Endothelial cell of umbilical vein (primary cell): ENCODE measurements around the gene NEXN. TPM values are rescaled to one million over a fixed set of nuclear protein-coding genes. Genes with fewer than 3 reads are reported as not detected.

Source experiments
- BruUV-seq: library from RNA; stranded (reverse); fragments of 400-500 nt; replicated peaks from 2 replicates; lab custom pipeline; 2021; lab: Mats Ljungman, UMichigan
- CTCF ChIA-PET: fragments of 300-600, 350-600 bp; sonication (Branson Sonifier 250); formaldehyde crosslinking; loops from one replicate; lab custom pipeline; 2021; ENCODE audit warnings: antibody characterized with exemption, inconsistent platforms; lab: Charles Lee
- POLR2A ChIA-PET: fragments of 300-600, 350-600 bp; sonication (Branson Sonifier 250); formaldehyde crosslinking; loops from one replicate; lab custom pipeline; 2021; ENCODE audit warnings: antibody characterized with exemption, inconsistent platforms; lab: Charles Lee
- DNase-seq: peaks from one replicate; pipeline ENCODE4 v3.0.0-alpha.2; 2011; ENCODE audit warnings: low read depth, low spot score
- FAIRE-seq: peaks from 2 replicates; lab custom pipeline; 2011; peaks lifted over from hg19 to GRCh38; lab: Jason Lieb, UNC
- H2AFZ ChIP-seq: 2 replicates; pipeline ENCODE4 v1.6.0; 2012; ENCODE audit warnings: low read depth, low read length, control low read depth, inconsistent platforms
- H3K27ac ChIP-seq: 2 replicates; pipeline ENCODE4 v1.5.1; 2011; ENCODE audit warnings: low read depth, mild to moderate bottlenecking, control low read depth, low read length, moderate library complexity; ENCODE audit not compliant: insufficient read depth
- H3K27me3 ChIP-seq, 2 experiments: 2 replicates each; pipeline versions ENCODE4 v1.6.0 to v1.6.1; 2011; ENCODE audit warnings: low read length in 2 of 2, mixed read lengths in 1 of 2; ENCODE audit not compliant: control insufficient read depth in 2 of 2, insufficient read depth in 2 of 2
- H3K36me3 ChIP-seq, 2 experiments: 2 replicates in 1 of 2; 3 replicates in 1 of 2; pipeline ENCODE4 v1.5.1; 2011; ENCODE audit warnings: low read length in 2 of 2, mild to moderate bottlenecking in 1 of 2, moderate library complexity in 1 of 2; ENCODE audit not compliant: control insufficient read depth in 2 of 2, insufficient read depth in 2 of 2; ENCODE audit errors: extremely low read depth in 1 of 2
- H3K4me1 ChIP-seq: 3 replicates; pipeline ENCODE4 v1.5.1; 2011; ENCODE audit warnings: mild to moderate bottlenecking, low read length; ENCODE audit not compliant: control insufficient read depth, insufficient read depth; ENCODE audit errors: extremely low read depth
- H3K4me2 ChIP-seq: 2 replicates; pipeline ENCODE4 v1.6.1; 2011; ENCODE audit warnings: low read length, control low read depth, mixed read lengths; ENCODE audit not compliant: insufficient read depth
- H3K4me3 ChIP-seq, 3 experiments: fragments of 200-600 bp in 1 of 3; sonication (generic), shearing (Covaris generic) in 1 of 3; replicated peaks in 1 of 3; 2 replicates each; pipeline ENCODE4 v1.5.1; 2011 to 2016; ENCODE audit warnings: control low read depth in 3 of 3, low read length in 3 of 3, mild to moderate bottlenecking in 2 of 3, inconsistent platforms in 1 of 3, low read depth in 1 of 3, moderate library complexity in 1 of 3; ENCODE audit not compliant: insufficient read depth in 1 of 3
- H3K79me2 ChIP-seq: 2 replicates; pipeline ENCODE4 v1.6.0; 2012; ENCODE audit warnings: low read length, inconsistent platforms; ENCODE audit not compliant: control insufficient read depth, insufficient read depth
- H3K9ac ChIP-seq: replicated peaks from 2 replicates; pipeline ENCODE3; 2011; ENCODE audit warnings: low read length, control low read depth; ENCODE audit not compliant: insufficient read depth; ENCODE audit errors: extremely low read depth
- H3K9me1 ChIP-seq: replicated peaks from 3 replicates; pipeline ENCODE4 v1.6.0; 2011; ENCODE audit warnings: mild to moderate bottlenecking, low read length; ENCODE audit not compliant: control insufficient read depth, insufficient read depth; ENCODE audit errors: extremely low read depth
- H3K9me3 ChIP-seq: replicated peaks from 2 replicates; pipeline ENCODE4 v1.5.1; 2012; ENCODE audit warnings: low read length, inconsistent platforms; ENCODE audit not compliant: control insufficient read depth, insufficient read depth
- H4K20me1 ChIP-seq: replicated peaks from 2 replicates; pipeline ENCODE3; 2011; ENCODE audit warnings: mild to moderate bottlenecking, low read length; ENCODE audit not compliant: control insufficient read depth, insufficient read depth; ENCODE audit errors: extremely low read depth
- EZH2 ChIP-seq: IDR thresholded peaks from 2 replicates; pipeline ENCODE4 v1.6.1; 2012; ENCODE audit warnings: borderline replicate concordance, low read depth, mild to moderate bottlenecking, moderate library complexity, low read length, inconsistent platforms; ENCODE audit not compliant: severe bottlenecking
- FOS ChIP-seq: IDR thresholded peaks from 2 replicates; pipeline ENCODE4 v1.6.1; 2011; ENCODE audit warnings: mild to moderate bottlenecking, low read length, moderate library complexity, borderline replicate concordance; ENCODE audit not compliant: insufficient read depth
- GATA2 ChIP-seq: IDR thresholded peaks from 2 replicates; pipeline ENCODE4 v1.7.0; 2011; ENCODE audit warnings: low read depth, mild to moderate bottlenecking, moderate library complexity, mixed read lengths, low read length; ENCODE audit not compliant: insufficient read length, insufficient read depth
- JUN ChIP-seq: IDR thresholded peaks from 2 replicates; pipeline ENCODE4 v1.6.1; 2011; ENCODE audit warnings: borderline replicate concordance, low read depth; ENCODE audit not compliant: insufficient read length, insufficient read depth
- MYC ChIP-seq: IDR thresholded peaks from one replicate; pipeline ENCODE4 v1.6.1; 2011; ENCODE audit warnings: mild to moderate bottlenecking, low read depth, low read length
- POLR2A ChIP-seq: IDR thresholded peaks from 2 replicates; pipeline ENCODE4 v1.6.1; 2012; ENCODE audit warnings: low read depth, mild to moderate bottlenecking, control low read depth, low read length
- POLR2AphosphoS5 ChIP-seq: IDR thresholded peaks from 2 replicates; pipeline ENCODE4 v1.6.1; 2012; ENCODE audit warnings: low read depth, mild to moderate bottlenecking, control low read depth, low read length, moderate library complexity; ENCODE audit not compliant: insufficient read depth
- dilution Hi-C: fragments of 300-500 bp; cut with MboI; formaldehyde crosslinking; loops from one replicate; pipeline ENCODE4 v1.15.0; 2019; ENCODE audit warnings: low sequenced_read_pairs; ENCODE audit not compliant: extremely low pct_ligation_motif_present
- intact Hi-C: fragments of 100-400 bp; cut with micrococcal nuclease; formaldehyde crosslinking; loops from one replicate; pipeline ENCODE4 v1.10.0; 2022
- polyA plus RNA-seq, 4 experiments: library from polyadenylated mRNA; depleted of rRNA in 3 of 4; stranded (reverse) in 3 of 4; unstranded in 1 of 4; fragments of >200 nt; gene quantifications; 2 replicates each; pipeline versions ENCODE4 v1.2.1 to v1.2.3, GENCODE V29; 2011 to 2012; ENCODE audit warnings: missing spikeins in 1 of 4
- total RNA-seq: library from RNA; stranded (reverse); gene quantifications from 2 replicates; pipeline ENCODE4 v1.2.3, GENCODE V29; 2021
- TF ChIP-seq, protein P1 (sequence below), 2 donors: IDR thresholded peaks; 1 replicate in 1 of 2; 2 replicates in 1 of 2; pipeline ENCODE4 v1.5.1; 2011; ENCODE audit warnings: low read length in 2 of 2, mild to moderate bottlenecking in 2 of 2, moderate library complexity in 2 of 2, control low read depth in 1 of 2, inconsistent platforms in 1 of 2, low read depth in 1 of 2; ENCODE audit not compliant: insufficient read depth in 1 of 2; ENCODE audit errors: extremely low read depth in 1 of 2
- TF ChIP-seq, protein P2 (sequence below): IDR thresholded peaks from 2 replicates; pipeline ENCODE4 v1.6.1; 2011; ENCODE audit not compliant: insufficient read depth, insufficient read length

Gene NEXN
- total and polyA plus RNA-seq, 2 donors (not counting 3 experiments of a cell fraction or from before 2014, with no cell fraction given): 1.0 to 11.7 TPM

DNA sequence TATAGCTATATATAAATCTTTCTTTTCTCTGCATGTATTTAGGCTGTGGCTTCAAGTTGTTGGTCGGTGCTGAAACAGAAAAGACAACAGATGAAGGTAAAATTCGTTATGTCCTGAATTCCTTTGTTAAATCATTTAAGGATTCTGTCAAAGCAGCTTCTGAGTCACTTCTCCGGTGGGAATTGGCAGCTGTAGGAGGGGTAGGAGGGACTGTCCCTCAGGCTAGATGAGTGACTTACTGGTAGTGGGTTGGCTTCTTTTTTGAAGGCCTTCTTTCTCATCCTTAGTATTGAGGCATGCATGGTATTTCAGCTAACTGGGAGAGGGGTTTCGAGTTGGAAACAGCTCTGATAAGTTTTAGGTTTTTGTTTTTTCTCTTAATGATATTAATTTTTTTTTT lies 22.1 kb upstream of the NEXN start:
- TF ChIP-seq MYC (no peak), JUN (no peak), POLR2A (no peak), EZH2 (no peak), GATA2 (no peak), FOS (no peak), POLR2AphosphoS5 (no peak)
- TF ChIP-seq, protein P1, sequence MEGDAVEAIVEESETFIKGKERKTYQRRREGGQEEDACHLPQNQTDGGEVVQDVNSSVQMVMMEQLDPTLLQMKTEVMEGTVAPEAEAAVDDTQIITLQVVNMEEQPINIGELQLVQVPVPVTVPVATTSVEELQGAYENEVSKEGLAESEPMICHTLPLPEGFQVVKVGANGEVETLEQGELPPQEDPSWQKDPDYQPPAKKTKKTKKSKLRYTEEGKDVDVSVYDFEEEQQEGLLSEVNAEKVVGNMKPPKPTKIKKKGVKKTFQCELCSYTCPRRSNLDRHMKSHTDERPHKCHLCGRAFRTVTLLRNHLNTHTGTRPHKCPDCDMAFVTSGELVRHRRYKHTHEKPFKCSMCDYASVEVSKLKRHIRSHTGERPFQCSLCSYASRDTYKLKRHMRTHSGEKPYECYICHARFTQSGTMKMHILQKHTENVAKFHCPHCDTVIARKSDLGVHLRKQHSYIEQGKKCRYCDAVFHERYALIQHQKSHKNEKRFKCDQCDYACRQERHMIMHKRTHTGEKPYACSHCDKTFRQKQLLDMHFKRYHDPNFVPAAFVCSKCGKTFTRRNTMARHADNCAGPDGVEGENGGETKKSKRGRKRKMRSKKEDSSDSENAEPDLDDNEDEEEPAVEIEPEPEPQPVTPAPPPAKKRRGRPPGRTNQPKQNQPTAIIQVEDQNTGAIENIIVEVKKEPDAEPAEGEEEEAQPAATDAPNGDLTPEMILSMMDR (IDR thresholded peaks at IDR 0.05; ENCODE audit: extremely low read depth in 1 of 2, insufficient read depth in 1 of 2, low read depth in 1 of 2, low read length in 2 of 2): no peak
- TF ChIP-seq, protein P2, sequence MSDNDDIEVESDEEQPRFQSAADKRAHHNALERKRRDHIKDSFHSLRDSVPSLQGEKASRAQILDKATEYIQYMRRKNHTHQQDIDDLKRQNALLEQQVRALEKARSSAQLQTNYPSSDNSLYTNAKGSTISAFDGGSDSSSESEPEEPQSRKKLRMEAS: no peak
- Histone ChIP-seq H4K20me1 (no peaks in the 10 kb centered on the region), H3K4me2 (no peak overlapping the region), H2AFZ (no peak overlapping the region), H3K9me1 (no peaks in the 10 kb centered on the region), H3K79me2 (no peaks in the 10 kb centered on the region), H3K36me3 (peaks cover 2 to 7% of the 10 kb centered on the region in 2 experiments), H3K4me1 (no peaks in the 10 kb centered on the region), H3K4me3 (no peak overlapping the region), H3K9ac (no peak overlapping the region), H3K27ac (no peak overlapping the region), H3K9me3 (no peaks in the 10 kb centered on the region), H3K27me3 (no peaks in the 10 kb centered on the region)
- dilution Hi-C loops: no loop called here
- intact Hi-C loops: no loop called here
- DNase-seq: no peak
- ChIA-PET POLR2A (no interaction called here), CTCF (interaction anchor here (0.9 to 1.3 kb wide), 3 partner anchors 8 to 18 kb away, joined by 3 to 4 read pairs (median 3); no protein-coding TSS in a partner anchor)
- no TSS peak for BruUV-seq
- FAIRE-seq: no peak
